ENCODE results near the gene APMAP.
A peak's percentile ranks its signal among the peaks of the same experiment; 100 is the strongest.

The APMAP gene

DNA sequence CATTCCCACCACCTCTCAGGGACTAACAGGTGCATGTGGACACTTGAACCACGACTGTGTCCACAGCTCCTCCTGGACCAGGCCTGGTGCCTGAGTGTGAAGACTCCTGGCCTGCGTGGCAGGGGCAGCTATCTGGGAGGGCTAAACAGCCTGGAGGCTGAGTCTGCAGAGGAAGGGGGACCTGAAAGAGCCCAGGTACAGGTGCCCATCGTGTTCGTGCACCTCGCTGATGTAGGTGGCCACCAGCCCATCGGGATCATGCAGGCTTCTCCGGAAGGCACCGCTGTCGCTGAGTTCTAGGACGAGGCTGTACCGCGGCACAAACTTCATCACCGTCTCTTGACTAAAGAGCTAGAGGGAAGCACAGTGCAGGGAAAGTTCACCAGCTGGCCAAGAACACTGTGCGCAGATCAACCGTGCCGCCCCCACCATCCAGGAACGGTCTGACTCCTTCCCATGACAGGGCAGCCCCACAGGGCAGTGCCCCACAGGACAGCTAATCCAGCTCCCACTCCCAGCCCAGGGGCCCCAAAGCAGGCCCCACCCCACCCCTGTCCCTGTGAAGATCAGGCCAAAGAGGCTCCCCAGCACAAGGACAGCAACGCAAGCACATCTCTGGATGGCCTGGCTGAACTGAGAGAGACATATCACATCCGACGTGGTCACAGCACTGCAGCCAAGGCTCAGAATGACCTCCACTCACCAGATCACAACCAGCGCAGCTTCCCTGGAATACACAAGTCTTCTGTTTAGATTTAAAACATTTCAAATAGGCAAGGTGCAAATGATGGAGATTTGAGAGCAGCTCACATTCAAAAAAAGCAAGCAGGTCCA, 28.7 kb downstream of the APMAP start:
- DNase-seq, result no peak

DNA sequence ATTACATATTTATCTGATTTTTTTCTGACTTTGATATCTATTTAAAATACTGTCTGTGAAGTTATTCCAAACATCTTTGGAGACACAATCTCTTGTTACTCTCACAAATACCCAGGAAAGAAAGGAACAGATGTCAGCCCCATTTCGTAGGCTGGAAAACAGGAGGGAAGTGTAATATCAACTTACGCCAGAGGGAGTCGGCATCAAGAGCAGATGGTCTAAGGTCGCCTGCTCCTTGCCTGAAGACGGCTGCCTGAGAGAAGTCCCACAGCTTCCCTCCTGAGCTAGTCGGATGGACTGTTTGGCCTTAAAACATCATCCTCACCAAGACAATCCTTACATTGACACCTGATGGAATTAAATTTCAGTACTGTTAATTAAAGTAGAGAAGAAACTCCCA, 30.0 kb downstream of the APMAP start:
- DNase-seq, result no peak

DNA sequence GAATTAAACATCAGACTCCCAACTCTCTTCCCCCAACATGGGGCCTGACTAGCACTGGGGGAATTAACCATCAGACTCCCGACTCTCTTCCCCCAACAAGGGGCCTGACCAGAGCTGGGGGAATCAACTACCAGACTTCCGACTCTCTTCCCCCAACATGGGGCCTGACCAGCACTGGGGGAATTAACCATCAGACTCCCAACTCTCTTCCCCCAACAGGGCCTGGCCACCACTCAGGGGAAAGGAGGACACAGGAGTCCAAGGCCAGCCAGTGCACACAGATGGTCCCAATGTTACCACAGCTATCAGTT, 30.4 kb downstream of the APMAP start:
- no peak for DNase-seq

DNA sequence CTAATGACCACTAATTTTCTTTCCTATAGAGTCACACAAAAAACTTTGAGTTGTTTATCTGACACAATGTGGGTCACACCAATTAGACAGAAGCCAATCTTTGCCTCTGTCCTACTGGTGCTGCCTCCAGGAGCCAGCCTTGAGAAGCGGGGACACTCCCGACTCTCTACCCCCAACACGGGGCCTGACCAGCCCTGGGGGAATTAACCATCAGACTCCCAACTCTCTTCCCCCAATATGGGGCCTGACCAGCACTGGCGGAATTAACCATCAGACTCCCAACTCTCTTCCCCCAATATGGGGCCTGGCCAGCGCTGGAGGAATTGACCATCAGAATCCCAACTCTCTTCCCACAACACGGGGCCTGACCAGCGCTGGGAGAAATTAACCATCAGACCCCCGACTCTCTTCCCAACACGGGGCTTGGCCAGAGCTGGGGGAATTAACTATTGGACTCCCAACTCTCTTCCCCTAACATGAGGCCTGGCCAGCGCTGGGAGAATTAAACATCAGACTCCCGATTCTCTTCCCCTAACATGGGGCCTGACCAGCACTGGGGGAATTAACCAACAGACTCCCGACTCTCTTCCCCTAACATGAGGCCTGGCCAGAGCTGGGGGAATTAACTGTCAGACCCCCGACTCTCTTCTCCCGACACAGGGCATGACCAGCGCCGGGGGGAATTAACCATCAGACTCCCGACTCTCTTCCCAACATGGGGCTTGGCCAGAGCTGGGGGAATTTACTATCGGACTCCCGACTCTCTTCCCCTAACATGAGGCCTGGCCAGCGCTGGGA, 31.0 kb downstream of the APMAP start:
- no peak for DNase-seq

DNA sequence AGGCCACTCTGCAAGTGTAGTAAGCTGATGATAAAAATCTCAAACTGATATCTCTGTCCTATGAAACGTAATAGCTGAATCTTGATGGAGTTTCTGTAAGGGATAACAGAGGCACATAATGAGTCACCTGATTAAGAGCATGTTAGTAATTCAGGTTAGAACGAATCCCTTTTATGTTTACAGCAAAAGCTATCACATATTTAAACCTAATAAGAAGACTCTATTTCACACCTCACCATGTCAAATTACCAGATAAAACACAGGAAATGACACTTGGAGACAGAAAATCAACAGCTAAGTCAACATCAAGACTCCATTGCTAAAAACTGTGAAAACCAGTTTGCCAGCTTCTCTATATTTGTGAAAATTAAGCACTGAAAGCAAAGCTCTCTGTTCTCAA, 31.7 kb downstream of the APMAP start:
- DNase-seq, result no peak

DNA sequence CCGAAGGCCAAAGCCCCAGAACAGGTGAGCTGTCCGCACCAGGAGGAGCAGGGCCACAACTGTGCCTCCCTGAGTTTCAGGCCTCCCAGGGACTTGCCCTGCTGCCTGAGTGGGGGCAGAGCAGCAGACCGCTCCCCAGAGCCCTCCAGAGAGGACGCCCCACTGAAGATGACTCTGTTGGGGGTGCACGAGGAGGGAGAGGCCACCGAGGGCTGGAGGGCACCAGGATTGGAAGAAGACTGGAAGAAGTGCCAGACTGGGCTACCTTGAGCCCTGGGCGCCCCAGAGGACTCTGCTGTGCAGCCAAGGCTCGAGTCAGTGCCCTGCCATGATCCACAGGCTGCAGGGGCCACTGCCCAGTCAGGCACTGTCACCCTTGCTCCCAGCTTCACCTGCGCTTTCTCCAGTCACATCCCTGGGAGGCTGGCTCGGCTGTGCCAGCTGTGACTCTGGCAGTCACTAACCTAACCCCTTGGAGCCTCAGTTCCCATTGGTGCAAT, 32.2 kb downstream of the APMAP start:
- DNase-seq, result no peak

DNA sequence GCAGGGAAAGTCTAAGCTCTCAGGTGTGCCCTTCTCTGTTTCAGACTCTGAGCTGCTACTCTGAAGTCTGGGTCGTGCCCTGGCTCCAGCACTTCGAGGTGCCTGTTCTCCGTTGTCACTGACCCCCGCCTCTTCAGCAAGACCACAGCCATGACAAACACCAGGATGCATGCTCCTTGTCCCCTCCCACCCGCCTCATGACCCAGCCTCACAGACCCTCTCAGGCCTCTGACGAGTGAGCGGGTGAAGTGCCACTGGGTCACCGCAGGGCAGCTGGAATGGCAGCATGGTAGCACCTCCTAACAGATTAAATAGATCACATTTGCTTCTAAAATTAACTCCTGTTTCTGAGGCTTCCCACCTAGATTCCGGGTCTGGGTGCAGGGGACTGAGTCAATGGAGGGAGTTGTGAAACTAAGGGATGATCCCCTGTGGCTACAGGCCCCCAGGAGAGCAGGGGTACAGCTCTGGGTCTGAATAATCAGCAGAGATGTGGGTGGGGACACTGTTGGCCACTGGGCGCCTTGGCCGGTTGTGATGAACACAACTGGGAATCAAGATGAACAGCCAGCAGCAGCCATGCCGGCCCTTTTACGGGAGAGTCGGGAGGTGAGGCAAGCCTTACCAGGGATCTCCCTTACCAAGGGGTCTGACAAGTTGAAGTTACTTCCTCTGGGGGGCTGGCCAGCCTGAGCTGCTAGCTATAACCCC, 32.8 kb downstream of the APMAP start:
- no peak for DNase-seq

DNA sequence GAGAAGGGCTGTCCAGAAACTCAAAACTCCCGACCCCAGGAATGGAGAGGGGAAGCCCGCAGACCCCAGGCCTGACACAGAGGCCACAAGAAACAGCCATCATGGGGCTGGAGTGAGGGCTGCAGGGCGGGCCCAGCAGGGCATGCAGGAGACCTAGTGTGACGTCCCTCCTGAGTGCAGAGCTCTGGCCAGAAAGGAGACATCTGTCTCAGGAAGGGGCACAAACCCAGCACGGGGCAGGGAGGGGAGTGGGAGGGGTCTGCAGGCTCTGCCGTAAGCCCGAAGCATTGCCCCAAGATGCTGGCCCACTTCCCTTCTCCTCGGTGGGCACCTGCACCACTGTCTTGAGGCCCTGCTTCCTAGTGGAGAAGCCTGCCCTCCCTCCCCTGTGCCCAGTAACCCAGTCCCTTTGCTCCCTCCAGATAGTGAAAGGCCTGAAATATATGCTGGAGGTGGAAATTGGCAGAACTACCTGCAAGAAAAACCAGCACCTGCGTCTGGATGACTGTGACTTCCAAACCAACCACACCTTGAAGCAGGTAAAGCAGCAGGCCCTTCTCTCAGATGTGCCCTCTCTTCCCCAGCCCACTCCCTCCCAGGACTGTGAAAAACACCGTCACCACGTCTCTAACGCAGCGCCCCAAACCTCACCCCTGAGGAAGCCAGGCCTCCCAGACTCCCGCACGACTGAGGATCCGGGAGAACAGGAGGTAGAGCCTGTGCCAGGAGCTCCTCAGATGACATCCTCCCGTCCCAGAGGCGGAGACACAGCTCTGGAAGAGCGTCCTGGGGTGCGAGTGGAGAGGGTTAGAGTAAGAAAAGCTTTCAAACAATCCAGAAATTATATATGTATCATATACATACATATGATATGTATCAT, 33.8 kb downstream of the APMAP start:
- DNase-seq, result no peak

DNA sequence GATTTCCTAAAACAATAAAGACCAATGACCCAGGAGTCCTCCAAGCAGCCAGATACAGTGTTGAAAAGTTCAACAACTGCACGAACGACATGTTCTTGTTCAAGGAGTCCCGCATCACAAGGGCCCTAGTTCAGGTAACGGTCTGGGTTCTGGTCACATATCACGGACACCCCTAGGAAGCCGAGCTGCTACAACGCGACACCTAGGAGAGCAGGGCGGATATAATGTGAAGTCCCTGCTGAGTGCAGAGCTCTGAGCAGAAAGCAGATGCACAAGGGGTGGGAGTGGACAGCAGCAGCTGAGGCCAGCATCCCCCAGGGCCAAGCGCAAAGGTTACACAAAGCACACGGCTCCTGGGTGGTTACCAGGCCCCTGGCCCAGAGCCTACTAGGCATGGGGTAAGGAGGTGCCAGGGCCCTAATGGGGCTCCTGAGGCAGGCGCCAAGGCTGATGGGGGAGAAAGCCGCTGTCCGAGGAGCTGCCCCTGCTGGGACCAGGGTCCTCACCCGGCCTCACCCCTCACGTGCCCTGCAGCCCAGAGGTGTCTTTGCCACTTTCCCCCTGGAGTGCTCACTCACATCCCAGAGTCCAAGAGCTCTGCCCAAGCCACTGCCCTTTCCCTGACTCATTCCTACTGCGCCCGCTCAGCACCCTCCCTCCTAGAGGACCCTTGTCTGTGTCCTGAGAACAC, 35.1 kb downstream of the APMAP start:
- no peak for DNase-seq

DNA sequence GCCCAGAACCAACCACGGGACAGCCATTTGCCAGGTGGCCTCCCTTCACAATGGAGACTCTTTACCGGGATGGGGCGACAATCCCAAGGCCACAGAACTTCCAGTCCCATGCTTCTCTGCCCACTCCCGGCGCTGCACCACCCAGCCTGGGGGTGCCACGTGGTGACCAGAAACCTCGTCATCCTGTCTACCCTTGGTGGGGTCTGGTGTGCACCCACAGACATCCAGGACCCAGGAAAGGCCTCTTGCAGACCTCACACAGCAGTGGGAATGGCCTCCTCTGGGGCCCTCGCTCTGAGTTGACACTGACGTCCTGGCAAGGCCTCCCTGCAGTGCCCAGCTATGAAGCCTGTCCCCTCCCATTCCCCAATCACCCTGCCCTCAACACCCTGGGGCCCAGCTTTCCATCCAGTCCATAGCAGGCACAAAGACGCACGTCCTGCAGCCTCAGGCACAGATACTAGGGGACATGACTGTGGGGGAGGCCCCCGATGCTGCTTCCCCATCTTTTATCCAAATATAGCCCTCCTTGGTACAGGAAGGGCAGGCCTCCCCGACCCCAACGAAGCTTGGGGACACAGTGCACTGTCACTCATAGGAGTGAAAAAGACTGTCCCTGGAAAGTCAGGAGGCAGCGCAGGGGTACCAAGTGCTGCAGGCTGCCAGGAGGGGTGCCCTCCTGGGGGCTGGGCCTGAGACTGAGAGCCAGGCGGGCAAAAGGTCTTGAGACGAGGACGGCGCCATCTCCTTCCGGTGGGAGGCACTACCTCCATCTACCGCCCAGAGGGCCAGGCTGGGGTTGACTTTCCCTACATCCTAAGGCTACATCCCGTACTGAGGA, 36.3 kb downstream of the APMAP start:
- DNase-seq, result no peak

DNA sequence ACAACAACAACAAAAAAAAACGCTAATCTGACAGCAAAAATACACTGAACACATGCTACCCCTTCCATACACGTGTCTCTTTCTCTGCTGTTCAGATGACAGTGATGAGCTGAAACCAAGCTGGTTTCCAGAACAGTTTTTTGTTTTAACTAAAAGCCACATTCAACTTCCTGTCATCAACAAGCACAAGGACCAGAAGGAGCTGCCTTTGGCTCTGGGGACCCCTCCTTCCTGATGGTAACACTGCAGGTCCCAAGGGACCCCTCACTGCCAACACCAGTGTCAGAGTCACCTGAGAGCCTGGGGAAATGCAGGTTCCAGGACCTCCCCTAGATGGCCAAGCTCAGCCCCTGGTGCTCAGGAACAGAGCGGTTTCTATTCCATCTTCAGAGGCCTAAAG, 37.5 kb downstream of the APMAP start:
- no peak for DNase-seq

DNA sequence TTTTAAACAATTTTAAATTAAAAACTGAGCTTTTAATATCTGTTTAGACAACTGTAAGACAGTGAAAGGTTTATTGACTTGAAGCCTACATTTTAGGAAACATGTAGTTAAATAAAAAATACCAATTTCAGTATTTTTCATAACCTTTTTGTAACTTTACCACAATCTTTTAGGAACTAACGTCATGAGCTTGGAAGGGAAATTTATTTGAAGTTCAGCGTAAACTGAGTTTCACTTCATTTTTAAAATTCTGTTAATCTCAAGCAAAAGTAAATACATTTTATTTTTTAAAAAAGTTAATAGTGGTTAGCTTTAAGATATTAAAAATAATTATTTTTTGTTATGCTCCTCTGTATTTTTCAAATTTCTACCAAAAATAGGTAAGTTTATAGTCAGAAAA, 38.0 kb downstream of the APMAP start:
- DNase-seq, result no peak

DNA sequence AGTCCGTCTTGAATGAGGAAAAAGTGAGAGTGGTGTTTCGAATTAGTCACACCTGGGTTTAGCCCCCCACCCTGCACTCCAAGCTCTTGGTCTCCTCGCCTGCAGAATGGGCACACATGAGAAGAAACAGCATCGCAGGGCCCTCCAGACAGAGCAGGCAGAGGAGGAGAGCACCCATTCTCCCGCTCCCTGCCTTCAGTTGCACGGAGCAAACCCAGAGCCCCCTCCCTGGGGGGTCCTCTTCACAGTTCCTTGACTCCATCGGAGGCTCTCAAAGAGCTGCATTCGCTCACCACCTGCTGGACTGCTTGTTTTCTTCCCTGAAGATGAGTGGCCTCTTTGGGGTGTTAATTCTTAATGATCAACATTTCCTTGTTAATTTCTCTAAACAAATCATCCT, 38.4 kb downstream of the APMAP start:
- no peak for DNase-seq

DNA sequence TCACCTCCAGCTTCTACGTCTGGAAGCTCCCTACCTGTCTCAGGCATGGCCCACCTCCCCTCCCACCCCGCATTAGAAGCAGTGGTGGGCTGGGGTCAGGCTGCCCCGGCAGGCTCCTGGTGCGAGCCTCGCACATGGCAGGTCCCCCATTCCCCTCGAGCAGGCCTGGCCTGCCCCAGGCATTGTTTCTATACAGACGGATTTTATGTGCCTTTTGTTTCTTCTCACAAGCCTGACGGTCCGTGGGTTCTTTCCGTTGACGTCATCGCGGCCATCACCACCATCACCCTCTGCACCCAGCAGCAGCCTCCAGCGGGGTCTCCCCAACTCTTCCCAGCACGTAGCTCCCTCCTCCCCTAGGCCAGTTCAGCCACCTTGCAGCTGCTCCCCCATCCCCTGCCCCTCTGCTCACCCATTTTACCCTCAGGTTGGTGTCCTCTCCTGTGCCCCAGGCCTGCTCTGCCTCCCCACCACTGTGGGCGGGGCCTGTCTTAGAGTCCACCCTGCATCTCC, 38.9 kb downstream of the APMAP start:
- DNase-seq, result no peak

DNA sequence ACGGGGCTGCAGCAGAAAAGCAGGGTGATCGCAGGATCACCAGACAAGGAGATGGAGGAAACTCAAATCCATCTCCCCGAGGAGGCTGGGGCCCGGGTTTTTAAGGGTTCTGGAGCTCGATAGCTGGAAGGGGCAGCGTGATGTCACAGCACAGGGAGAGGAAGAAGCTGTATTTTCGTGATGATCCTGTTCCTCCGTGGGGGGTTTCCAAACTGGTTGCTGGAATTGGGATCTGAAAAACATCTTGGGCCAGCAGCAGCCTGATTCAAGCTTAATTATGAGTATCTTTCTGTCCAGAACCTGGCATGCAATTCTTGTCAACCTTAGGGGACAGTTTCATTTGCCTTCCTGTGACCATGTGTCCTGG, 39.4 kb downstream of the APMAP start:
- DNase-seq, result no peak

DNA sequence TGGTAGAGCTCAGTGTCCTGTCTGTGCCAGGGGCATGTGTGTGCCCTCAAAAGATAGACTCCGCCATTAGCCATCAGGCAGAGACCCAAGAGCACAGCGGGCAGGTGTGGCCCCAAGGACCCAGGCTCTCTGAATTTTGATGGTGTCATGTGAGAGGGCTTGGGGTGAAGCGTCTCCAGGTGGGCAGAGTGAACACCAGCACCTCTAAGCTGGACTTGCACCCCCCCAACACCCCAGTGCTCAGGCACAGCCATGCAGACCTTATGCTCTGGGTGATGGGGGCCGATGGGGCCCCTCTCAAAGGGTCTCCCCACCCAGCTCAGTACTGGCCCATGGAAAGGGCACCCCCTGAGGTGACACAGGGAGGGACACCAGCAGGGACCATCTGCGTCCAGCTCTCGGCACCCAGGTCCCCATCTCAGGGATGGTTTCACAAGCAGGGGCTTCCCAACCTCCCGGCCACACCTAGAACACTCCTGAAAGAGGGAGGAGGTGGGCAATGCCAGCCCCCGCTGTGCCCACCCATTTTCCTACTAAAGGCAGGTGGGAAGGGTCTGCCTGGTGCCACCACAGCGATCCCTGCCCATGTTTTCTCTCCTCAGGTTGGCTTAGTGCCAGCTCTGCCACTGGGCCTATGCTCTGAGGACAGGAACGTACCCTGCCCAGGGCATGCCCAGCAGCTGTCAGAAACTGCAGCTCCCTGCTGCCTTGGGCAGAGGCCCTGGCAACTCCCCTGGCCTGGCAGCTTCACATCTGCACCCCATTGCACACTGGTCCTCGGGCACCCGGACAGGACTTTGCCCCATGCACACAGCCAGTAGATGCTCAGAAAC, 40.0 kb downstream of the APMAP start:
- DNase-seq, result no peak

DNA sequence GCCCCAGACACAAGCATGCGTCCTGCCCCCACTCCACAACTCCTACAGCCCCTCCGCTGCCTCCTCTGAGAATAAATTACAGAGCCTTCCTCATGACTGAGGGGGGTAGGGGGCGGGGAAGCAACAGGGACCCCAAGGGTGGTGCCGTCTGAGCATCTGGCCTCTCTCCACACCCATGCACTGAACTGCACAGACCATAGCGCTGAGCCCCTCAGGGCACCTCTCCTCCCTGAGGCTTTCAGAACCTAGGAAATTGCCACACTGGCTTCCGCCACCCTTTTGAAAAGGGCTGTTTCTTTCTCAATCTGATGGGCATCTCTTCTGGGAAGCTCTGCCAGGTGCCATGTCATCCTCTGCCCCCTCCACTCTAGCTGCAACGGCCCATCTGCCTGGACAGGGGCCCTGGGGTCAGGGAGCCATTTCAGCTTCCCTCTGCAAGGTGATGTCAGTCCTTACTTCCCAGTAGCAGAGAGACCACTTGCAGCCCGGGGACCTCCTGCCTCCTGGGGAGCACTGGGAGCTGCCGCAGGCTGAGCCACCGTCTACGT, 40.9 kb downstream of the APMAP start:
- DNase-seq, result peak; percentile 64

DNA sequence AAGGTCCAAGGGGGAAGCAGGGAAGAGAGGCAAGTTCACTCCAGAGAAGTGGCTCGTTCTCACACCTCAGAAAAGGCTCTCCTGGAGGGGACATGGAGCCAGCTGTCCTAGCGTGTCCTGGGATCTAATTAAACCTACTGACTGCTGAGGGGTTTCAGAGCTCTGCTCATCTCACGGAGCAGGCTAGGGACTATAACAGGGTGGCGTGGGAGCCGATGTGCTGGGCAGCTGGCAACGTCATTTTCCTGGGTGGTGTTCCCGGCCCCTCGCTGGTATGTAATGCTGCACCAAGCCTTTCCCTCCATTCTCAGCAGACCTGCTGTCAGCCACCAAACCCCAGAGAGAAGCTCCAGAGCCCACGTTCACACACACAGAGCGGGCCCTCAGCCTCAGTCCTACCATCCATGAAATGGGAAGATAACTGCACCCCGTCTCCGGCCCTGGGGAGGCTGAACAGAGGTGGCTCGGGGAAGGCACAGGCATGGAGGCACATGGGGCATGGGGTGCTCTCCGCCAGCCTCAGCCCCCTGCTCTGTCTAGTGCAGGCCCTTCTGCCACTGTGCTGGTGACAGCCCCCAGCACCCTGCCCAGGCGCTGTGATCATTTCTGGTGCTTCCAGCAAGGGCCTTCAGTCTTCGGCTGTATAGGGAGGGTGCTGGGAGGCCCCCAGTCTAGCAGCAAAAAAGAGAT, 41.6 kb downstream of the APMAP start:
- DNase-seq, result no peak
